Activated naive CD4-positive, alpha-beta T cell treated with anti-CD3 and anti-CD28 coated beads for 36 hours (primary cell): ENCODE data around the gene PLD1. TPM values are rescaled to one million over a fixed set of nuclear protein-coding genes. Genes with fewer than 3 reads are reported as not detected.
A peak's percentile ranks its signal among the peaks of the same experiment; 100 is the strongest.
"Not testable (repeated sequence)": the region's sequence is repeated elsewhere in the genome, so short reads cannot be mapped to it uniquely, and the experiment has no call there.

Source experiments
- CTCF ChIA-PET: fragments of 350-600 bp; sonication (Branson Sonifier 250); formaldehyde crosslinking; loops from one replicate; lab custom pipeline; 2021; ENCODE audit warnings: antibody characterized with exemption; lab: Charles Lee
- DNase-seq: peaks from one replicate; pipeline ENCODE4 v3.0.0-alpha.2; 2020
- H3K27ac Mint-ChIP-seq: one replicate; pipeline ENCODE4 v1.8.0; 2021; ENCODE audit warnings: mild to moderate bottlenecking, mixed read lengths
- H3K27me3 Mint-ChIP-seq: one replicate; pipeline ENCODE4 v1.8.0; 2021; ENCODE audit warnings: low read depth, mixed read lengths
- H3K36me3 Mint-ChIP-seq: one replicate; pipeline ENCODE4 v1.8.0; 2021; ENCODE audit warnings: low read depth, mixed read lengths
- H3K4me1 Mint-ChIP-seq: one replicate; pipeline ENCODE4 v1.8.0; 2021; ENCODE audit warnings: low read depth, mixed read lengths
- H3K4me3 Mint-ChIP-seq: one replicate; pipeline ENCODE4 v1.8.0; 2021; ENCODE audit warnings: mild to moderate bottlenecking, moderate library complexity, mixed read lengths
- H3K9me3 Mint-ChIP-seq: one replicate; pipeline ENCODE4 v1.8.0; 2021; ENCODE audit warnings: mixed read lengths
- intact Hi-C: fragments of 100-400 bp; cut with micrococcal nuclease; formaldehyde crosslinking; loops from one replicate; pipeline ENCODE4 v1.15.1; 2023
- total RNA-seq, 2 experiments: library from RNA; stranded (reverse); gene quantifications; one replicate each; pipeline ENCODE4 v1.2.3, GENCODE V29; 2021

PLD1 gene
- total RNA-seq, 2 experiments from 2014 or later = 0.25 TPM; not detected in 1

DNA sequence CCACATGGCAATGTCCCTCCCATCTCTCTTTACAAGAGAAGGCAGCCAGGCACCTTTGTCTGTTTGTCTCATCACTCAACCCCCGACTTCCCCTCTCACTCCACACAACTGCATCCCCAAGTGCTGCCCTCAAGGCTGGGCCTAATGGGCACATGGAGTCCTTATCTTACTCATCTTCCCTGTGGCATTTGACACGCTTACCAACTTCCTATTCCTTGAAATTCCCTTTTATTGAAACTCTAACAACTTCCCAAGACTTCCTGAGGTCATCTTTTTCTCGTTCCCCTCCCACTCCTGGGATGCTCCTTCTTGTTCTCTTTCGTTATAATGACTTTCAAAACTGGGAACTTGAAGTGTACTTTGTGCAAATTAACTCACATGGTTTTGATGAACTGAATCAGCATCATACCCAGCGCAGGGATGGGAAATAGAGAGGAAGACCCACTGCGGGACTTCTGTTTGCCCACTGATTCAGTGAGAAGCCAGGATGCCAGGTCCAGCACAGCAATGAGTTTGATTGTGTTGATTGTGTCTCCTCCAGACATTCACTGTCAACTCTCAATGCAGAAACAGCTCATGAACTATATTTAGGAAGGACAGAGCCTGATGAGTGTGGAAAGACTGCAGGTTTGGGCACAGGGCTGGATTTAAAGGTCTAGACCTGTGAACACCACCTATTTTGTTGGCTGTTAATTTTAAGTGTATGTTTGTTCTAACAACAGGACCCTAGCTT, 245.4 kb downstream of the PLD1 start:
- CTCF ChIA-PET = interaction anchor here (0.5 to 3.1 kb wide), 18 partner anchors 104 to 515 kb away, joined by 3 to 25 read pairs (median 4); partner anchors contain the start of gene TNIK
- no peaks in the 10 kb centered on the region for H3K27me3 Mint-ChIP-seq
- no peak overlapping the region for H3K4me3 Mint-ChIP-seq
- DNase-seq = no peak
- H3K36me3 Mint-ChIP-seq = no peaks in the 10 kb centered on the region
- H3K27ac Mint-ChIP-seq = no peak overlapping the region
- no peaks in the 10 kb centered on the region for H3K9me3 Mint-ChIP-seq
- H3K4me1 Mint-ChIP-seq = peaks cover 20% of the 10 kb centered on the region
- intact Hi-C loops = loop anchor here (10.0 kb wide), 1 partner anchor 690 kb away; the partner anchor contains the start of gene RPL22L1

DNA sequence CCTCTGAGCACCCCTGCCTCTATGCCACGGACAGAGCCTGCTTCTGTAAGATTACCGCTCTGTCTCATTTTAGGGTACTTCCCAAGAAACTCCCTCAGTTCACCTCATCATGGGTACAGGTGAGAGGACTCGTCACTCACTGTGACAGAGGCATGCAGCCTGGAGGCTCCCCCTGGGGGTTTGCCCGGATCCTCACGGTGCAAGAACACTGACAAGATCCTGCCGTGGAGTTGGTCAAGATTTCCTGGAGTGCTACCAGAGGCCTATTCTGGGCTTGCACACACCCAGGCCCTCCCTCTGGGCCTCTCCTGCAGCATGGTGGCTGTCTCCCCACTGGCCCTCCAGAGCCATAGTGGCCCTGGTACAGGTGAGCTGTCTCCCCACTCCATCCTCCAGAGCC, 247.0 kb downstream of the PLD1 start:
- intact Hi-C loops = loop anchor here (2.0 to 10.0 kb wide), 2 partner anchors 314 to 688 kb away; partner anchors contain the start of gene RPL22L1
- no peaks in the 10 kb centered on the region for H3K27me3 Mint-ChIP-seq

DNA sequence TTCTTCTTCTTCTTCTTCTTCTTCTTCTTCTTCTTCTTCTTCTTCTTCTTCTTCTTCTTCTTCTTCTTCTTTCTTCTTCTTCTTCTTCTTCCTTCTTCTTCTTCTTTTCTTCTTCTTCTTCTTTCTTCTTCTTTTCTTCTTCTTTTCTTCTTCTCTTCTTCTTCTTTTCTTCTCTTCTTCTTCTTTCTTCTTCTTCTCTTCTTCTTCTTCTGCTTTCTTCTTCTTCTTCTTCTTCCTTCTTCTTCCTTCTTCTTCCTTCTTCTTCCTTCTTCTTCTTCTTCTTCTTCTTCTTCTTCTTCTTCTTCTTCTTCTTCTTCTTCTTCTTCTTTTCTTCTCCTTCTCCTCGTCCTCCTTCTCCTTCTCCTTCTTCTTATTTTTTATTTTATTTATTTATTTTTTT, 247.8 kb downstream of the PLD1 start:
- H3K9me3 Mint-ChIP-seq, DNase-seq, H3K36me3 Mint-ChIP-seq, H3K27me3 Mint-ChIP-seq: not testable (repeated sequence)
- intact Hi-C loops = loop anchor here (1.0 to 10.0 kb wide), 5 partner anchors 68 to 688 kb away; partner anchors contain the start of genes RPL22L1 and TNIK
- Mint-ChIP-seq H3K4me3 (peak overlapping the region; percentile 6), H3K27ac (peak overlapping the region; percentile 53), H3K4me1 (peaks cover 22% of the 10 kb centered on the region)
- CTCF ChIA-PET = interaction anchor here (0.7 to 1.0 kb wide), 2 partner anchors 397 to 399 kb away, joined by 3 read pairs; no protein-coding TSS in a partner anchor

More for the DNA sequence above, 247.0 kb downstream of the PLD1 start:
- Mint-ChIP-seq H3K4me1 (peaks cover 20% of the 10 kb centered on the region), H3K27ac (peak overlapping the region; percentile 46), H3K4me3 (no peak overlapping the region), H3K36me3 (no peaks in the 10 kb centered on the region), H3K9me3 (no peaks in the 10 kb centered on the region)
- CTCF ChIA-PET = interaction anchor here (0.6 to 1.3 kb wide), 5 partner anchors 21 to 586 kb away, joined by 3 to 10 read pairs (median 3); no protein-coding TSS in a partner anchor
- peak; percentile 56 for DNase-seq

DNA sequence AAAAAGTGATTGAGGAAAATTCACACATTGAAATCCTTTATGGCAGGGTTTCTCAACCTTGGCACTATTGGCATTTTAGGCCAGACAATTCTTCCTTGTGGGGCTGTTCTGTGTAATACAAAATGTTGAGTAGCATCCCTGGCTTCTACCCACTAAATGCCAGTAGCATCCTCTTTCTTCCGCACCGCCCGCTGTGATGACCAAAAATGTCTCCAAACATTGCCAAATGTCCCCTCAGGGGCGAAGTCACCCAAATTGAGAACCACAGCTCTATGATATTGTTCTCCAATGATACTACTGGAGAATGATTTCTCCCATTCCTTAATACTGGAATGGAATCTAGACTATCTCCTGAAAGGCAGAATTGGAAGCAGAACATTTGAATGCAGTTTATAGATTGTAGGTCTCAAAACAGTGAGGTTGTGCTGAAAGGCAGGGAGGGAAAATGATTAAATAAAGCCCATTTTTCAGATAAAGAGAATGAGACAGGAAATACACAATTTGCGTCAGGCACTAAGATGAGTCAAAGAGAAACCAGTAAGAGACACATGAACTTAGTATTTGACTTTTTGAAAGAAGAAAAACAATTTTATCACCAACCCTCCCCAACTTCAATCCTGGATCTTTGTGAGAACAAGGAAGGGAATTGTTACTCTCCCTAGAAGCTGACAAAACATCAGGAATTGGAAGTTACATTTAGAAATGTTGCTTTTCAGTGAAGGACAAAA, 248.5 kb downstream of the PLD1 start:
- CTCF ChIA-PET = interaction anchor here (0.6 to 0.7 kb wide), 2 partner anchors 57 to 398 kb away, joined by 3 read pairs; no protein-coding TSS in a partner anchor
- Mint-ChIP-seq H3K27ac (peak overlapping the region; percentile 88), H3K27me3 (no peaks in the 10 kb centered on the region), H3K4me3 (peak overlapping the region; percentile 40), H3K36me3 (no peaks in the 10 kb centered on the region), H3K4me1 (peaks cover 22% of the 10 kb centered on the region), H3K9me3 (no peaks in the 10 kb centered on the region)
- intact Hi-C loops = loop anchor here (1.0 to 10.0 kb wide), 5 partner anchors 67 to 687 kb away; partner anchors contain the start of genes RPL22L1 and TNIK
- DNase-seq = no peak

DNA sequence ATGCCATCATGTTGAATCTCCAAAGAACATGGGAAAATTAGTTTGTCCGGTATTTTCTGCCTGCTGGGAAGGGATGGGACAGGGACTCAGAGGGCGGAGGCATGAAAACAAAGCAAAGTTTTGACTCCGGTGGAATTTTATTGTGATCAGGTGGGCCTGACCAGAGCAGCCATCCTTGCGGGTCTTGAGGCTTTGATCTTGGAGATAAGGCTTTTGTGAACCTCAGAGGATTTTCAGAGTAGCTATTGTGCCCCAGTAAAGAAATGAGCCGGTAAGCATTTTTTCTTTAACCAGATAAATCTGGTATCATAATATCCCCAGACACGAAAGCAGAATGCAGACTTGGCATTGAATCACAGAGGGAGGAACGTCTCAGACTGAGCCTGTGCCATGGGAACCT, 250.7 kb downstream of the PLD1 start:
- no peak overlapping the region for H3K4me3 Mint-ChIP-seq
- H3K36me3 Mint-ChIP-seq = no peaks in the 10 kb centered on the region
- peaks cover 25% of the 10 kb centered on the region for H3K4me1 Mint-ChIP-seq
- no peak for DNase-seq
- intact Hi-C loops = no loop called here
- CTCF ChIA-PET = no interaction called here
- no peak overlapping the region for H3K27ac Mint-ChIP-seq
- no peaks in the 10 kb centered on the region for H3K9me3 Mint-ChIP-seq
- H3K27me3 Mint-ChIP-seq = no peaks in the 10 kb centered on the region

DNA sequence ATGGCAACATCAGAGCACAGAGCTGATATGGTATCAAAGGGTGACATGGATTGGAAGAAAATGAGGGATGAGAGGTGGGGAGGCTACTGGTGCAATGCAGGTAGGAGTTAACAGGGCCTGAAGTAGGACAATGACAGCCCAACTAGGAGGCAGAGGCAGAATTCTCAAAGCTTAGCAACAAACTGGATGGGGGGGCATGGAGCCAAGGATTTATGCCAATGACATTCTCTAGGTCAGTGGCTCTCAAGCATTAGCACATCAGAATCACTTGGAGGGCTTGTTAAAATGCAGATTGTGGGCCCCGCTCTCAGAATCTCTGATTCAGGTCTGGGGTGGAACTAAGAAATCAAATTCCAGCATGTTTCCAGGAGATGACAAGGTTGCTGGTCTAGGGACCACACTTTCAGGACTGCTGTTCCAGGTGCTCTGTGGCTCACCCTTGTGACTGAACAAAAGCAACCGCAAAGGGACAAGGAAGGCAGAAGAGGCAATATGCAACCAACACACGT, 252.0 kb downstream of the PLD1 start:
- Mint-ChIP-seq H3K4me3 (no peak overlapping the region), H3K27me3 (no peaks in the 10 kb centered on the region), H3K36me3 (no peaks in the 10 kb centered on the region), H3K27ac (no peak overlapping the region), H3K9me3 (no peaks in the 10 kb centered on the region), H3K4me1 (peaks cover 25% of the 10 kb centered on the region)
- CTCF ChIA-PET = interaction anchor here (0.6 to 1.0 kb wide), 3 partner anchors 9 to 710 kb away, joined by 3 to 5 read pairs (median 3); no protein-coding TSS in a partner anchor
- intact Hi-C loops = no loop called here
- no peak for DNase-seq

DNA sequence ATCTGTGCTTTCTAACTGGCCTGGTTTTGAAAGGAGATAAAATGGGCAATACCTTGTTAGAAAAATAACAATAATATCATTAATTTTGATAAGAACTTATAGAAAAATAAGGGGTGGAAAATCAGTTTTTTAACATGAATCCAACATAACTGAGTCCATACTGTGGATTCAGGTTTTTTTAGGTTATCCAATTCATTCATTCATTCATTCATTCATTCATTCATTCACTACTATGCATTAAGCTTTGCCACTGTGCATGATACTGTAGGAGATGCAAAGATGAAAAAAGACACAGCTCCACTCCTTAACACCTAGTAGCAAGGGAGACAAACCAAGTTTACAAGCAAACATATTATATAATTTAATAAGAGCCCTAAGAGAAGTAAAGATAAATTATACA, 253.1 kb downstream of the PLD1 start:
- CTCF ChIA-PET = interaction anchor here (1.1 kb wide), 1 partner anchor 9 kb away, joined by 3 read pairs; no protein-coding TSS in a partner anchor
- Mint-ChIP-seq H3K27me3 (no peaks in the 10 kb centered on the region), H3K4me3 (no peak overlapping the region), H3K9me3 (no peaks in the 10 kb centered on the region), H3K4me1 (peaks cover 19% of the 10 kb centered on the region), H3K36me3 (no peaks in the 10 kb centered on the region), H3K27ac (no peak overlapping the region)
- intact Hi-C loops = no loop called here
- no peak for DNase-seq

DNA sequence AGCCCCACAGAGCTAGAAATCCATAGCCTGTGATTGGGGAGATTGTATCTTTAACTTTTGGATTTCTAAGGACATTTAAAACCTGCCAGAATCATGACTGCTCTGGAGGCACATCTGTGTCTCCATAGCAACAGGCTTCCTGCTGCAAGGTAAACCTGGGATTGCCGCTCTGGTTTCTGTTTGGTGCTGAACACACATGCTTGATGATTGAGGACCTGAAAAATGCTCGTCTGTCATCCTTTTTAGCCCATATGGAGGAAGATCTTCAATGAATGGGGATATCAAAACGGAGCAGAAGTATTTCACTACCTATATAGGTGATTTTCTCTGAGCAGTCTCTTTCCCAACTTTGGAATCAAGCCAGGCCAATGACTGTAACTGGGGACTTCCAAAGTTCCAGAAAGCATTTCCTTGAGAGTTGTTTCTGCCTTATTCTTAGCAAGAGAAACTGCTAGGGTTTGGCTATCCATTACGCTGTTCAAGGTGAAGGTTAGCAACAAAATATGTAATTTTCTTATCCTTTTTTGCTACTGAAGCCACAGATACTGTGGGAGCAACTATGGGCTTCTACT, 253.6 kb downstream of the PLD1 start:
- no peak overlapping the region for H3K27ac Mint-ChIP-seq
- H3K36me3 Mint-ChIP-seq = no peaks in the 10 kb centered on the region
- intact Hi-C loops = no loop called here
- CTCF ChIA-PET = interaction anchor here (1.1 kb wide), 1 partner anchor 10 kb away, joined by 3 read pairs; no protein-coding TSS in a partner anchor
- no peaks in the 10 kb centered on the region for H3K27me3 Mint-ChIP-seq
- H3K4me3 Mint-ChIP-seq = no peak overlapping the region
- peak; percentile 15 for DNase-seq
- H3K4me1 Mint-ChIP-seq = peaks cover 13% of the 10 kb centered on the region
- H3K9me3 Mint-ChIP-seq = no peaks in the 10 kb centered on the region

DNA sequence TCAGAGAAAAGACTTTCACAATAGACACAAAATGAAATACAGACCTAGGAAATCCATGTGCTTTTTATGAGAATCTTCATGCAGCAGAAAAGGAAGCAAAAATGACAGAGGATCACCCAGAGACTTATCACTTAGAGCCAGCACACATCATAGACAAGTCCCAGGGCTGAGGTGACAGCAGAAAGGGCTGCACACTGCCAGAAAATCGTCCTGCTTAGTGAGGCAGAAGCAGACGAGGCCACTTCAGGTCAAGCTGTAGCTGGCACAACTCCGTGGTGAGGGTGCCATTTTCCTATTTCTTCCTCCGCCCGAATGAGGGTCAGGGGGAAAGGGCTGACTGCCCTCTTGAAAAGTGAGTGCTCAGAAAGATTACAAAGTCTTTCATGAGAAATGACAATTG, 254.1 kb downstream of the PLD1 start:
- Mint-ChIP-seq H3K4me3 (no peak overlapping the region), H3K4me1 (peaks cover 8% of the 10 kb centered on the region), H3K36me3 (no peaks in the 10 kb centered on the region), H3K9me3 (no peaks in the 10 kb centered on the region), H3K27me3 (no peaks in the 10 kb centered on the region), H3K27ac (no peak overlapping the region)
- DNase-seq = no peak
- CTCF ChIA-PET = interaction anchor here (1.1 kb wide), 1 partner anchor 10 kb away, joined by 3 read pairs; no protein-coding TSS in a partner anchor
- intact Hi-C loops = no loop called here

DNA sequence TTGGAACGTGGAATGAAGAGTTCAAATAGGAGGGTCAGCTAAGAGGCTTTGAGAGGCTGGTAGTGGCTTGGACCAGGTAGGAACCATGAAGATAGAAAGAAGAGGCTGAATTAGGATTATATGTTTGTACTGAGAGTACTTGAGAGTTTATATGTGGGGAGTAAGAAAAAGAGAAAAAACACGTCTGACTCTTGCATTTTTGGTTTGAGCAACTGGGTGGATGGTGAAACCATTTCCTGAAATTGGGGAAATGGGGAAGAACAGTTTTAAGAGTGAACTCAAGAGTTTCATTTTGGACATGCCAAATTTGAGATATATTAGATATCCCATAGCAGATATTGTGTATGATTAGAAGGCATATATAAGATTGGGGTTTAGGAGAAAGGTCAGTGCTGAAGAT, 257.2 kb downstream of the PLD1 start:
- DNase-seq = no peak
- CTCF ChIA-PET = no interaction called here
- H3K27ac Mint-ChIP-seq = no peak overlapping the region
- H3K4me3 Mint-ChIP-seq = no peak overlapping the region
- peaks cover 5% of the 10 kb centered on the region for H3K4me1 Mint-ChIP-seq
- no peaks in the 10 kb centered on the region for H3K27me3 Mint-ChIP-seq
- no peaks in the 10 kb centered on the region for H3K36me3 Mint-ChIP-seq
- intact Hi-C loops = no loop called here
- H3K9me3 Mint-ChIP-seq = no peaks in the 10 kb centered on the region

DNA sequence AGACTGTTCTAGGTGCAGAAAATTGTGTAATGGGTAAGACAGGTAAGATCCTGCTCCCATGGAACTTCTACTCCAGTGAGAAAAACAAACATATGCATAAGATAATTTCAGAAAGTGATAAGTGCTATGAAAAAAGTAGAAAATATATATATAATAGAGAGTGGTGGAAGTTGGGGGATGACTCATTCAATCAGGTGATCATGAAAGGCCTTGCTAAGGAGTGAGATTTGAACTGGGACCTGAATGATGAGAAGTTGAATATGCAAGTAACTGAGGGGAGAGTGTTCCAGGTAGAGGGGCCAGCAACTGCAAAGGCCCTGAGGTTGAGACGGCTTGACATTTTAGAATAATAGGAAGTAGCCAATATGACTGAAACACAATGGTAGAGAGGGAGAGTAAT, 257.8 kb downstream of the PLD1 start:
- CTCF ChIA-PET = no interaction called here
- intact Hi-C loops = no loop called here
- Mint-ChIP-seq H3K27ac (no peak overlapping the region), H3K9me3 (no peaks in the 10 kb centered on the region), H3K4me1 (peaks cover 4% of the 10 kb centered on the region), H3K27me3 (no peaks in the 10 kb centered on the region), H3K36me3 (no peaks in the 10 kb centered on the region), H3K4me3 (no peak overlapping the region)
- DNase-seq = no peak

DNA sequence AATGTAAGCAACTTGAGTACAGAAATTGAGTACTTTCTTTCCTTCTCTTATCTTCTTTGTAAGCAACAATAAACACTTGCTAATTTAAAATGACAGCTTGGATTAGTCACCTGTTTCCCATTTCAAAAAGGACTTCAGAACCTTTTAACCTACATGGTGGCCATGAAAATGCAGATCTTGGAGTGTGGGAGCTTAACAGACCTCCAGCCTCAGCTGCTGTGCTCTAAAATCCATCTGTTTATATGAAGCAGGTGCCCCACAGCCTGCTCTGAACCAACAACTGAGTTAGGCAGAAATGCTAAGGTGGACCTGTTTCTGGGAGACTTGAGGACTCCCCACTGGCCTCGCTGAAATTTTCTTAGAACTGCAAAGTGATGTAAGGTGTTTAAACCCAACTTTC, 259.0 kb downstream of the PLD1 start:
- CTCF ChIA-PET = no interaction called here
- Mint-ChIP-seq H3K27ac (no peak overlapping the region), H3K36me3 (no peaks in the 10 kb centered on the region), H3K4me1 (no peaks in the 10 kb centered on the region), H3K9me3 (no peaks in the 10 kb centered on the region), H3K4me3 (no peak overlapping the region), H3K27me3 (no peaks in the 10 kb centered on the region)
- intact Hi-C loops = no loop called here
- no peak for DNase-seq
